ENCODE measurements around the gene GOLIM4. TPM values are rescaled to one million over a fixed set of nuclear protein-coding genes. Genes with fewer than 3 reads are reported as not detected.

Gene GOLIM4
- total RNA-seq, 1 experiment from 2014 or later, result 17.4 TPM

DNA sequence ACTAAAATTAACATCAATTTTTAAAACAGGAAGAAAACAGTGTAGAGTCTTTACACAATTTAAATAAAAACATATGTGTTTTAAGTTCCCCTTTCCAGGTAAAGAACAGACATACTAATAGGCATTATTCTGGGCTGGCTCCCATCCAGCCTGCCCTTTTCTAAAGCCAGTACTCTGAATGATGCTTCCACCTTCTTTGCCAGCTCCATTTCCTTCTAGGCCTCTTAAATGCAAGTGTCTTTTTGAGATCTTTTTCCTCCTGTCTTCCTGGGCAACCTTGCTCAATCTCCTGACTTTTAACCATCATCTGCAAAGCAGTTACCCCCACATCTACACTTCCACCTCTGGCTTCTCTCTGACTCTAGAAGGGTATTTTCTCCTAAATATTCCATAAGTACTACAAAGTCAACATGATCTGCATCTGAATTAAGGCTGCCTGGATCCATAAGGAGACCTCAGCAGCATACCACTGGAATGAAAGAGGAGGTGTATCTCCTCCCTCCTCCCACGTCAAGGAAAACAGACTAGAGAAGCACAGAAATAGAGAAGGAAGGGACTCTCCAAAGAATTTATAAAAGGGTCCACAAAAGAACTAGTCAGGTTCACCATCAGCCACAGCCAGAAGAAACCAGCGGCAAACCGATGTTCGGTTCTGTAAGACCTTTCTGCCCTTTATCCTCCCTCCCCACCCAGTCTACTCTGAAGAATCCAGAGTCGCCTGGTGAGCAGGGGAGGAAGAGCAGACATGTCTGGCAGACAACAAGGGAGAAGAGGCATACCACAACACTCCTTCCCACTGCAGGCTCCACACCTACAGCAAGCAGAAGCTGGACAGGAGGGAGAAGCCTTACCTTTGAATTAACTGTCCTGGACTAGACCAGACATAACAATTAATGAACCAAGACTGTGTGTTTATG, 47.1 kb downstream of the GOLIM4 start:
- peaks cover 6% of the 10 kb centered on the region for H3K36me3 Mint-ChIP-seq (ENCODE audit: insufficient read depth, unreplicated experiment)
- H3K27ac Mint-ChIP-seq (ENCODE audit: unreplicated experiment), result no peak overlapping the region
- H3K27me3 Mint-ChIP-seq (ENCODE audit: insufficient read depth, unreplicated experiment), result no peaks in the 10 kb centered on the region
- ChIA-PET CTCF (interaction anchor here (0.6 to 1.0 kb wide), 3 partner anchors 8 to 117 kb away, joined by 3 to 7 read pairs (median 3); no protein-coding TSS in a partner anchor), POLR2A (no interaction called here)
- Histone ChIP-seq H3K4me3 (ENCODE audit: low read depth, low read length) (no peak overlapping the region), H3K4me1 (no peaks in the 10 kb centered on the region), H3K9me3 (no peaks in the 10 kb centered on the region), H3K36me3 (ENCODE audit: control insufficient read depth, insufficient read depth, low read length) (no peaks in the 10 kb centered on the region), H3K27me3 (replicated peaks; ENCODE audit: control insufficient read depth, insufficient read depth, low read length) (no peaks in the 10 kb centered on the region)
- no peak for DNase-seq
- no peak overlapping the region for H3K4me3 Mint-ChIP-seq (ENCODE audit: unreplicated experiment)
- H3K9me3 Mint-ChIP-seq (ENCODE audit: unreplicated experiment), result no peaks in the 10 kb centered on the region
- TF ChIP-seq, protein P1, sequence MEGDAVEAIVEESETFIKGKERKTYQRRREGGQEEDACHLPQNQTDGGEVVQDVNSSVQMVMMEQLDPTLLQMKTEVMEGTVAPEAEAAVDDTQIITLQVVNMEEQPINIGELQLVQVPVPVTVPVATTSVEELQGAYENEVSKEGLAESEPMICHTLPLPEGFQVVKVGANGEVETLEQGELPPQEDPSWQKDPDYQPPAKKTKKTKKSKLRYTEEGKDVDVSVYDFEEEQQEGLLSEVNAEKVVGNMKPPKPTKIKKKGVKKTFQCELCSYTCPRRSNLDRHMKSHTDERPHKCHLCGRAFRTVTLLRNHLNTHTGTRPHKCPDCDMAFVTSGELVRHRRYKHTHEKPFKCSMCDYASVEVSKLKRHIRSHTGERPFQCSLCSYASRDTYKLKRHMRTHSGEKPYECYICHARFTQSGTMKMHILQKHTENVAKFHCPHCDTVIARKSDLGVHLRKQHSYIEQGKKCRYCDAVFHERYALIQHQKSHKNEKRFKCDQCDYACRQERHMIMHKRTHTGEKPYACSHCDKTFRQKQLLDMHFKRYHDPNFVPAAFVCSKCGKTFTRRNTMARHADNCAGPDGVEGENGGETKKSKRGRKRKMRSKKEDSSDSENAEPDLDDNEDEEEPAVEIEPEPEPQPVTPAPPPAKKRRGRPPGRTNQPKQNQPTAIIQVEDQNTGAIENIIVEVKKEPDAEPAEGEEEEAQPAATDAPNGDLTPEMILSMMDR (IDR thresholded peaks at IDR 0.05; ENCODE audit: insufficient read depth in 1 of 2, low read depth in 1 of 2, low read length in 1 of 2, severe bottlenecking in 1 of 2, unreplicated experiment in 1 of 2), result no peak
- intact Hi-C loops (cut with micrococcal nuclease; ENCODE audit: unreplicated experiment), result loop anchor here (5.0 to 10.0 kb wide), 2 partner anchors 574 to 796 kb away; no protein-coding TSS in a partner anchor
- BruUV-seq (replicated peaks), result no TSS peak
- peaks cover 7% of the 10 kb centered on the region for H3K4me1 Mint-ChIP-seq (ENCODE audit: low read depth, unreplicated experiment)

DNA sequence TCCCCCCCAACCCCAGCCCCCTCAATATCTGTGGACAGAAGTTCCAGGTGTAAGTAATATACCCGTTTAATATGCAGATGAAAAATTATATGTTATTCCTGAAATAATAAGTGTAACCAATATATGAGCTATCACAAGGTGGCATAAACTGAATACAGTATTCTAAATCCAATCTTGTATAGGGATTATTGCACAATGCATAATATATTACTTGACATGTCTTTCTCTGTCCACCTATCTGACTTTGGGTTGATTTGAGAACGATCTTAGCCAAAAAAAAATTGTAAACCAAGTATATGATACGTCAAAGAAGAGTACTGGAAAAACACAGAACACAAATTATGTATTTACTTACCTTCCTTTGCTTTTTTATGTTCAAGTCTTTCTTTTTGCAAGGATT, 47.8 kb downstream of the GOLIM4 start:
- ChIA-PET POLR2A (no interaction called here), CTCF (interaction anchor here (0.6 to 0.9 kb wide), 2 partner anchors 31 to 117 kb away, joined by 3 to 7 read pairs; no protein-coding TSS in a partner anchor)
- no TSS peak for BruUV-seq (replicated peaks)
- DNase-seq, result no peak
- no peaks in the 10 kb centered on the region for H3K27me3 Mint-ChIP-seq (ENCODE audit: insufficient read depth, unreplicated experiment)
- H3K4me3 ChIP-seq (ENCODE audit: low read depth, low read length), result no peak overlapping the region
- no peak overlapping the region for H3K4me3 Mint-ChIP-seq (ENCODE audit: unreplicated experiment)
- TF ChIP-seq, protein P1 (IDR thresholded peaks at IDR 0.05; ENCODE audit: insufficient read depth in 1 of 2, low read depth in 1 of 2, low read length in 1 of 2, severe bottlenecking in 1 of 2, unreplicated experiment in 1 of 2), result no peak
- H3K27me3 ChIP-seq (replicated peaks; ENCODE audit: control insufficient read depth, insufficient read depth, low read length), result no peaks in the 10 kb centered on the region
- H3K36me3 ChIP-seq (ENCODE audit: control insufficient read depth, insufficient read depth, low read length), result no peaks in the 10 kb centered on the region
- H3K9me3 Mint-ChIP-seq (ENCODE audit: unreplicated experiment), result no peaks in the 10 kb centered on the region
- H3K27ac Mint-ChIP-seq (ENCODE audit: unreplicated experiment), result no peak overlapping the region
- intact Hi-C loops (cut with micrococcal nuclease; ENCODE audit: unreplicated experiment), result loop anchor here (1.0 to 10.0 kb wide), 5 partner anchors 47 to 797 kb away; partner anchors contain the start of gene GOLIM4
- no peaks in the 10 kb centered on the region for H3K4me1 ChIP-seq
- H3K36me3 Mint-ChIP-seq (ENCODE audit: insufficient read depth, unreplicated experiment), result peaks cover 6% of the 10 kb centered on the region
- peaks cover 7% of the 10 kb centered on the region for H3K4me1 Mint-ChIP-seq (ENCODE audit: low read depth, unreplicated experiment)
- H3K9me3 ChIP-seq, result no peaks in the 10 kb centered on the region

DNA sequence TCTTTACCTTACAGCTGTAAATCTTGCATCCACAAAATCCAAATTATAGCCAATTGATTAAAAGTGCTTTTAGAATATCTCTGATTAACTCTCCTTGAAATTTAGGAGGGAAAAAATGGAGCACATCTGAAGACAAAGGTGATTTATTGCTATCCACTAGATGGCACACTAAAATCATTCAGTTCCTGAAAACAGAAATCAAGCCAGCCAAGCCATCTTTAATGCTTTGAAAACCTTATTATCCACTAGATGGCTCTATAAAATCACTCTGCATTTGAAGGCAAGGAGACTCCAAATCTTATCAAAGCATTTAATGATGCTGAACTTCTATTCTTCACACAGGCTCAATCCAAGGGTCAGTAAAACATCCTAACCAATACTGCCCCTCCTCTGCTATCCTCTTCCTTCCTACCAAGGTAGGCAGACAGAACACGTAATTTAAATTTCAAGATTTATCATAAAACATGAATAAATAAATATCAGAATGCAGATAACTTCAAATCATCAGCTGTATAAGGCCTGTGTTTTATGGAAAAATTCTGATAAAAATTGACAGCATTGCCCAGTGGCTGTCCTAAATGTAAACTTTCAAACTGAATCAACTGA, 48.4 kb downstream of the GOLIM4 start:
- no peaks in the 10 kb centered on the region for H3K9me3 Mint-ChIP-seq (ENCODE audit: unreplicated experiment)
- H3K4me1 ChIP-seq, result no peaks in the 10 kb centered on the region
- BruUV-seq (replicated peaks), result no TSS peak
- H3K4me1 Mint-ChIP-seq (ENCODE audit: low read depth, unreplicated experiment), result peaks cover 7% of the 10 kb centered on the region
- ChIA-PET CTCF (interaction anchor here (0.9 kb wide), 1 partner anchor 118 kb away, joined by 7 read pairs; no protein-coding TSS in a partner anchor), POLR2A (no interaction called here)
- TF ChIP-seq, protein P1 (IDR thresholded peaks at IDR 0.05; ENCODE audit: insufficient read depth in 1 of 2, low read depth in 1 of 2, low read length in 1 of 2, severe bottlenecking in 1 of 2, unreplicated experiment in 1 of 2), result peak; percentile 67 to 74
- H3K27me3 Mint-ChIP-seq (ENCODE audit: insufficient read depth, unreplicated experiment), result no peaks in the 10 kb centered on the region
- H3K4me3 ChIP-seq (ENCODE audit: low read depth, low read length), result no peak overlapping the region
- no peak overlapping the region for H3K27ac Mint-ChIP-seq (ENCODE audit: unreplicated experiment)
- DNase-seq, result peak in 1 of 2 experiments; percentile 55
- no peaks in the 10 kb centered on the region for H3K9me3 ChIP-seq
- H3K27me3 ChIP-seq (replicated peaks; ENCODE audit: control insufficient read depth, insufficient read depth, low read length), result no peaks in the 10 kb centered on the region
- H3K36me3 Mint-ChIP-seq (ENCODE audit: insufficient read depth, unreplicated experiment), result peaks cover 6% of the 10 kb centered on the region
- H3K36me3 ChIP-seq (ENCODE audit: control insufficient read depth, insufficient read depth, low read length), result no peaks in the 10 kb centered on the region
- no peak overlapping the region for H3K4me3 Mint-ChIP-seq (ENCODE audit: unreplicated experiment)
- intact Hi-C loops (cut with micrococcal nuclease; ENCODE audit: unreplicated experiment), result loop anchor here (1.0 to 10.0 kb wide), 5 partner anchors 48 to 798 kb away; partner anchors contain the start of gene GOLIM4
